ENCODE data around the gene EFNA5. TPM values are rescaled to one million over a fixed set of nuclear protein-coding genes. Genes with fewer than 3 reads are reported as not detected.

Gene EFNA5
- total and polyA plus RNA-seq, 2 of the 13 experiments (the other 11 are each of a cell fraction or from before 2014, with no cell fraction given), result not detected

- peaks cover 7% of the 10 kb centered on the region; the same call in 1 of the 2 replicates for H3K4me1 ChIP-seq (ENCODE audit: insufficient read depth, low read length)
- no peak overlapping the region for H2AFZ ChIP-seq (ENCODE audit: low read length)
- in situ Hi-C loops (cut with HindIII; ENCODE audit: extremely low pct_ligation_motif_present, low pct_unique_long_range_greater_than_20kb) (no loop called here), intact Hi-C loops (cut with micrococcal nuclease; ENCODE audit: unreplicated experiment) (no loop called here)
- TF ChIP-seq NKX3-1 (CRISPR knock-in tag; IDR thresholded peaks at IDR 0.05) (no peak), ZBTB49 (CRISPR knock-in tag; IDR thresholded peaks at IDR 0.05; ENCODE audit: borderline replicate concordance) (no peak), SNRNP70 (IDR thresholded peaks at IDR 0.05; ENCODE audit: low read depth, low read length) (no peak), GFI1 (CRISPR knock-in tag; IDR thresholded peaks at IDR 0.05; ENCODE audit: borderline replicate concordance) (no peak), ZNF839 (CRISPR knock-in tag; IDR thresholded peaks at IDR 0.05; ENCODE audit: borderline replicate concordance) (no peak), XBP1 (CRISPR knock-in tag; IDR thresholded peaks at IDR 0.05) (no peak), KAT8 (CRISPR knock-in tag; IDR thresholded peaks at IDR 0.05) (no peak)
- ChIA-PET POLR2A (no interaction called here), CTCF (ENCODE audit: low intra/inter-chr PET ratio, low total read pairs) (no interaction called here)
- H3K27me3 ChIP-seq (ENCODE audit: control insufficient read depth in 1 of 2, insufficient read depth in 2 of 2, low read length in 2 of 2), result no peaks in the 10 kb centered on the region
- no peak for DNase-seq (ENCODE audit: low spot score)
- H3K9me3 ChIP-seq (ENCODE audit: low read length), result no peaks in the 10 kb centered on the region
- FAIRE-seq, result no peak
- H3K36me3 ChIP-seq (replicated peaks in 1 of 2; ENCODE audit: control insufficient read depth in 1 of 2, insufficient read depth in 2 of 2, low read length in 2 of 2), result no peaks in the 10 kb centered on the region
- no peak overlapping the region for H3K4me2 ChIP-seq (ENCODE audit: low read depth, low read length)
- H3K4me3 ChIP-seq (replicated peaks in 1 of 3; ENCODE audit: insufficient read depth in 1 of 3, low read depth in 2 of 3, low read length in 3 of 3), result no peak overlapping the region
- no TSS peak for BruUV-seq (replicated peaks)
- H4K20me1 ChIP-seq (ENCODE audit: insufficient read depth, low read length), result no peaks in the 10 kb centered on the region
- H3K27ac ChIP-seq (ENCODE audit: extremely low read length, insufficient read depth, low read length), result no peak overlapping the region
- no peak overlapping the region for H3K9ac ChIP-seq (ENCODE audit: insufficient read depth, low read depth, low read length)
- 13% methylated on average over 11 of the region's 11 CpGs for WGBS (ENCODE audit: low lambda C conversion rate)
- ATAC-seq, result no peak; the same call in 2 of the 3 replicates
- no peaks in the 10 kb centered on the region for H3K79me2 ChIP-seq (ENCODE audit: insufficient read depth, low read length)
These were observed 294.0 kb downstream of the EFNA5 start for GRCh38 chr5:107376546-107377276.

Data from HepG2 (cell line).